Fibroblast of mammary gland (primary cell): ENCODE measurements around the gene RASGRP1.

Source experiments
- DNase-seq: peaks from one replicate; pipeline ENCODE4 v3.0.0-alpha.2; 2010; ENCODE audit warnings: low read depth
- H3K4me3 ChIP-seq: 2 replicates; pipeline ENCODE4 v1.5.1; 2011; ENCODE audit warnings: low read depth, mild to moderate bottlenecking, low read length, moderate library complexity; ENCODE audit not compliant: control insufficient read depth
- TF ChIP-seq, protein P1 (sequence below): conservative IDR thresholded peaks from 2 replicates; pipeline ENCODE4 v1.5.1; 2011; ENCODE audit warnings: low read depth, low read length, inconsistent platforms; ENCODE audit not compliant: control insufficient read depth, insufficient read depth

The RASGRP1 gene

GRCh38 chr15:38516626-38517025, 48.0 kb downstream of the RASGRP1 start:
- H3K4me3 ChIP-seq, result no peak overlapping the region
- no peak for DNase-seq
- TF ChIP-seq, protein P1, sequence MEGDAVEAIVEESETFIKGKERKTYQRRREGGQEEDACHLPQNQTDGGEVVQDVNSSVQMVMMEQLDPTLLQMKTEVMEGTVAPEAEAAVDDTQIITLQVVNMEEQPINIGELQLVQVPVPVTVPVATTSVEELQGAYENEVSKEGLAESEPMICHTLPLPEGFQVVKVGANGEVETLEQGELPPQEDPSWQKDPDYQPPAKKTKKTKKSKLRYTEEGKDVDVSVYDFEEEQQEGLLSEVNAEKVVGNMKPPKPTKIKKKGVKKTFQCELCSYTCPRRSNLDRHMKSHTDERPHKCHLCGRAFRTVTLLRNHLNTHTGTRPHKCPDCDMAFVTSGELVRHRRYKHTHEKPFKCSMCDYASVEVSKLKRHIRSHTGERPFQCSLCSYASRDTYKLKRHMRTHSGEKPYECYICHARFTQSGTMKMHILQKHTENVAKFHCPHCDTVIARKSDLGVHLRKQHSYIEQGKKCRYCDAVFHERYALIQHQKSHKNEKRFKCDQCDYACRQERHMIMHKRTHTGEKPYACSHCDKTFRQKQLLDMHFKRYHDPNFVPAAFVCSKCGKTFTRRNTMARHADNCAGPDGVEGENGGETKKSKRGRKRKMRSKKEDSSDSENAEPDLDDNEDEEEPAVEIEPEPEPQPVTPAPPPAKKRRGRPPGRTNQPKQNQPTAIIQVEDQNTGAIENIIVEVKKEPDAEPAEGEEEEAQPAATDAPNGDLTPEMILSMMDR, result no peak

DNA sequence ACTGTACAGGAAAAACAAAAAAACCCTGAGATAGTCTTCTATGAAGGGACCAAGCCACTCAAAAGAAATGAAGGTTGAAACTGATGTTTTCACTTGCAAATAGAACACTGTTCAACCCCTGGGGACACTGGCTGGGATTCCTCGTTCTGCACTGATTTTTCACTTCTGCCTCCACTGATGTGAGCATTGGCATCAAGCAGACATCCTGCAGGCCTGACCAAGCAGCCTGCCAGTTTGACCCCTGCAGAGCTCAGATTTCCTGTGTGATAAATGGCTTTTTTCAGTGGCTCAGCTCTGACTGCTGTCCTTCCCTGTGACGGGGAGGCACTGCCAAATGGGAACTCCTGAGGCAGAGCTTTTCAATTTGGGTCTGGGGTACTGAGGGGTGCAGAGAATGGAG, 50.0 kb downstream of the RASGRP1 start:
- DNase-seq, result no peak

DNA sequence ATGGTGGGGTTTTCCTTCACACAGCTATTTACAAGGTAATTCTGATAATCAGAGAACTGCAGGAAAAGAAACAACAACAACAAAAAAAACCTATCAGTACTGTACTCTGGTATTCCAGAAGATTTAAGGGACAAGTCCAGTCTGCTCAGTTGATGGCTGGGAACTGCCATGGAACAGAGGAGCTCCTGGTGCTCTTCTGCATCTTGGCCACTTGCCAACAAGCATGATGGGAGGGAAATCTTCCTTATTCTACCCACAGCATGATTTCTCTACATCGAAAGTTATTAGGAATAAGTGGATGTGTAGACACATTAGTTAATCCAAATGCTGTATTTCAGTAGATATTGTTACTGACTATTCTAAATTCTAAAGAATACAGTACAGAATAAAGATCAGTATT, 51.7 kb downstream of the RASGRP1 start:
- H3K4me3 ChIP-seq, result no peak overlapping the region
- no peak for DNase-seq
- TF ChIP-seq, protein P1, result no peak

More for the DNA sequence above, 50.0 kb downstream of the RASGRP1 start:
- TF ChIP-seq, protein P1, result no peak
- no peak overlapping the region for H3K4me3 ChIP-seq

DNA sequence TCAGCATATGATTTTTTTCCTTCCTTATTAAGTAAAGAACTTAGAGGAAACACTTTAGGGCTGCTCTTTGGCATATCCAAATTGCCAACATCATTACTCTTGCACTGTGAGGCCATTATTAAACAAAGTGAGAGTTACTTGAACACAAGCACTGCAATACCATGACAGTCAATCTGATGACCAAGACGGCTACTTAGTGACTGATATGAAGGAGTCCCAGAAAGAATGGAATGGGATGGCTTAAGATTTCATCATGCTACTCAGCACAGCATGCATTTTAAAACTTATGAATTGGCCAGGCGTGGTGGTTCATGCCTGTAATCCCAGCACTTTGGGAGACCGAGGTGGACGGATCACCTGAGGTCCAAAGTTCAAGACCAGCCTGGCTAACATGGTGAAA, 55.5 kb downstream of the RASGRP1 start:
- TF ChIP-seq, protein P1, result no peak

DNA sequence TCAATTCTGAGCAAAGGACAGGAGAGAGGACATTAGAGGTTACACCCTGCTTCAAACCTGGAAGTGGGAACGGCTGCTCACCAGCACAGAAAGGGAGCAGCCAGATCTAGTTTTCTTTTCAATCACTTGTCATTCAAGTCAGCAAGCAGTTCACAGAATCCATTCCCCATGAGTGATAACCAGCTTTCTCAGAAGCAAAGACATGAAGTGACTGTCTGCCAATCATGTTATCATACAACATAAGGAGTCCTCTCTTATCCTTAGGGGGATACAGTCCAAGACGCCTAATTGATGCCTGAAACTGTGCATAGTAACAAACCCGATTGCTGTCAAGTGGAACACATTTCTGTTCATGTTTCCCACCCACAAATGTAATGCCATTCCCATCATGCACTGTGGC, 56.0 kb downstream of the RASGRP1 start:
- TF ChIP-seq, protein P1, result no peak
- DNase-seq, result no peak
- no peak overlapping the region for H3K4me3 ChIP-seq

More for the DNA sequence above, 55.5 kb downstream of the RASGRP1 start:
- no peak for DNase-seq
- H3K4me3 ChIP-seq, result no peak overlapping the region

GRCh38 chr15:38507570-38507969, 57.0 kb downstream of the RASGRP1 start:
- TF ChIP-seq, protein P1, result no peak
- H3K4me3 ChIP-seq, result no peak overlapping the region
- DNase-seq, result no peak

- DNase-seq, result no peak
- H3K4me3 ChIP-seq, result no peak overlapping the region
- TF ChIP-seq, protein P1, result no peak
These were observed 57.6 kb downstream of the RASGRP1 start for GRCh38 chr15:38506997-38507396.
